Adrenal gland (tissue), 5 donors: Measurements from ENCODE around the gene CA9.

Source experiments
- POLR2A ChIP-seq, 2 donors: fragments of 450-650 bp; IDR thresholded peaks; one replicate each; pipeline ENCODE4 v1.6.1; 2017; ENCODE audit warnings: antibody characterized with exemption in 2 of 2, mild to moderate bottlenecking in 2 of 2, moderate library complexity in 1 of 2
- TF ChIP-seq, protein P1 (sequence below), 6 experiments: fragments of 450-650 bp in 4 of 6; fragments of 200-600 bp in 2 of 6; sonication (generic) in 1 of 6; IDR thresholded peaks; 1 replicate in 5 of 6; 2 replicates in 1 of 6; pipeline versions ENCODE4 v1.5.1 to v1.8.0; 2016 to 2021; ENCODE audit warnings: antibody characterized with exemption in 6 of 6, mild to moderate bottlenecking in 2 of 6, moderate library complexity in 1 of 6
- donor health status: DM: no; HTN: no; CAD: no.

DNA sequence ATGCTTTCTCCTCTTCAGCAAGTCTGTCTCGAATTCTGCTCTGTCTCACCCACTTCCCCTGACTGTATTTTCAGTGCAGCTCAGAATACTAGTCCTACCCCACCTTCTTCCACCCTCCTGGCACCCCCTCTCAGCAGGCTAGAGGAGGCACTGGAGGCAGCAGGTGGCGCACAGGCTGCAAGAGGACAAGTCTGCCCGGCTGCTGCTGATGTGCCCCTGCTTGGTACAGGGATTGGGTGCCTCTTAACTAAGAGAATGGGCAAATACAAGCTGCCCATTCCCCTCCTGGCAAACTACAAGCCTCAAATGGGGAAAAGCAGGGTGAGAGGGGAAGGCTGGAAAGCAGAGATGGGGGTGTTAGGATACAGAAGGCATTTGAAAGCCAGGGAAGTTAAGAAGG lies 53.2 kb downstream of the CA9 start:
- TF ChIP-seq, protein P1, sequence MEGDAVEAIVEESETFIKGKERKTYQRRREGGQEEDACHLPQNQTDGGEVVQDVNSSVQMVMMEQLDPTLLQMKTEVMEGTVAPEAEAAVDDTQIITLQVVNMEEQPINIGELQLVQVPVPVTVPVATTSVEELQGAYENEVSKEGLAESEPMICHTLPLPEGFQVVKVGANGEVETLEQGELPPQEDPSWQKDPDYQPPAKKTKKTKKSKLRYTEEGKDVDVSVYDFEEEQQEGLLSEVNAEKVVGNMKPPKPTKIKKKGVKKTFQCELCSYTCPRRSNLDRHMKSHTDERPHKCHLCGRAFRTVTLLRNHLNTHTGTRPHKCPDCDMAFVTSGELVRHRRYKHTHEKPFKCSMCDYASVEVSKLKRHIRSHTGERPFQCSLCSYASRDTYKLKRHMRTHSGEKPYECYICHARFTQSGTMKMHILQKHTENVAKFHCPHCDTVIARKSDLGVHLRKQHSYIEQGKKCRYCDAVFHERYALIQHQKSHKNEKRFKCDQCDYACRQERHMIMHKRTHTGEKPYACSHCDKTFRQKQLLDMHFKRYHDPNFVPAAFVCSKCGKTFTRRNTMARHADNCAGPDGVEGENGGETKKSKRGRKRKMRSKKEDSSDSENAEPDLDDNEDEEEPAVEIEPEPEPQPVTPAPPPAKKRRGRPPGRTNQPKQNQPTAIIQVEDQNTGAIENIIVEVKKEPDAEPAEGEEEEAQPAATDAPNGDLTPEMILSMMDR (IDR thresholded peaks at IDR 0.05) = no peak
- no peak for TF ChIP-seq POLR2A (IDR thresholded peaks at IDR 0.05)
